ENCODE data around the gene MYO18A.
A peak's percentile ranks its signal among the peaks of the same experiment; 100 is the strongest.

MYO18A gene

GRCh38 chr17:29120433-29120832, 59.8 kb downstream of the MYO18A start:
- DNase-seq = no peak

DNA sequence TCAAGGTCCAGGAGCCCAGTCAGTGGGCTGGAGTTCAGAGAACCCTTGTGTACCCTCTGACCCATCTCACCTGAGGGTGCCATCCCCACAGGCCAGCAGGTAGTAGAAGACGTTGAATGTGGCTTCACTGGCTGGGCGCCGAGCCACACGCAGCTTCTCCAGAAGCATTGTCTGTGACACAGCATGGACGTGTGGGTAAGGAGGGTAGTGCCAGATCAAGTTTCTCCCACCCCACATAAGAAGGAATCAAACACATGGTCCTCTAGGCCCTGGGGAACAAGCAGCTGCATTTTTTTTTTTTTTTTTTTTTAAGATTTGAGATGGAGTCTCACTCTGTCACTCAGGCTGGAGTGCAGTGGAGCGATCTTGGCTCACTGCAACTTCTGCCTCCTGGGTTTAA, 60.9 kb downstream of the MYO18A start:
- no peak for DNase-seq

DNA sequence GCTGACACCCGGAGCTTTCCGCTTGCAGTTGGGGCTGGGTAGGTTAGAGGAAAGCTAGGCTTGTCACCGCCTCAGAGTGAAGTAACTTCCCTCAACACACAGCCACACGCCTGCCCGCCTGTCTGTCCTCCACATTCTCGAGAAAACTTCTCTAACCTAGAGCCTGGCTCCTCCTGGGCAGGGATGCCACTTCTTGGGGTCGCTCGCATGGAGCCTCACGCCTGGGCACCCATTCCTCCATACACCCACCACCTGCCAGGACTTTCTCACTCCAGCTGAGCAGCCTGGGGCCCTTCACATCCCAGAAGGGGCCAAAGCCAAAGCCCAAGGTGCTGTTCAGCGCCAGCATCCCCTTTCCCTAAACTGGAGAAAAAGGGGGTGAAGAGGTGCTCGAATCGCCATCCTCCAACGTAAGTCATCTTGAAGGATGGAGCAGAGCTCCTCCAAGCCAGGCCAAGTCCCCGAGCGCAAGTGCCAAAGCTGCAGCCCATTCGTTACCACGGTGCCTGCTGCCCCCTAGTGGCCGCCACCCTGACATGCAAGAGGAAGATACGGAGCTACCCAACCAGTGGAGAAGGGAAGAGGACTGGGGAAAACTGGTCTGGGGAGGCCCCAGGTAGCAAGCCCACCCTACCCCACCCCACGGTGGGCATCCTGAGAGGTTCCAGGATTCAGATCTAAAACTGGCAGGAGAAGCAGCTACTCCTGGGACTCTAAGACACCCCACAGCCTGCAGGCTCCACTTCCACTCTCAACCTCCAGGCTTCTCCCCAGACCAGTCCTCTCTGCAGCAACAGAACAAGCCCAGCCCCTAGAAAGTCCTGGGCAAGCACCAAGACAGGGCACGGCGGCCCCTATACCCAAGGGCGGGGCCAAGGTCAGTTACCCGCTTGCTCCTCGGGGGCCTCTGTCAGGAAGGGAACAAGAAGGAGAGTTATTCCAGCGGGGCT, 63.1 kb downstream of the MYO18A start:
- peak; percentile 67 for DNase-seq

GRCh38 chr17:29115961-29116803, 64.0 kb downstream of the MYO18A start:
- DNase-seq = peak; percentile 68

GRCh38 chr17:29115435-29115834, 64.8 kb downstream of the MYO18A start:
- no peak for DNase-seq

GRCh38 chr17:29114141-29114540, 66.1 kb downstream of the MYO18A start:
- no peak for DNase-seq

GRCh38 chr17:29113334-29113733, 66.9 kb downstream of the MYO18A start:
- DNase-seq = no peak

- no peak for DNase-seq
These were observed 67.4 kb downstream of the MYO18A start for GRCh38 chr17:29112771-29113295.

DNA sequence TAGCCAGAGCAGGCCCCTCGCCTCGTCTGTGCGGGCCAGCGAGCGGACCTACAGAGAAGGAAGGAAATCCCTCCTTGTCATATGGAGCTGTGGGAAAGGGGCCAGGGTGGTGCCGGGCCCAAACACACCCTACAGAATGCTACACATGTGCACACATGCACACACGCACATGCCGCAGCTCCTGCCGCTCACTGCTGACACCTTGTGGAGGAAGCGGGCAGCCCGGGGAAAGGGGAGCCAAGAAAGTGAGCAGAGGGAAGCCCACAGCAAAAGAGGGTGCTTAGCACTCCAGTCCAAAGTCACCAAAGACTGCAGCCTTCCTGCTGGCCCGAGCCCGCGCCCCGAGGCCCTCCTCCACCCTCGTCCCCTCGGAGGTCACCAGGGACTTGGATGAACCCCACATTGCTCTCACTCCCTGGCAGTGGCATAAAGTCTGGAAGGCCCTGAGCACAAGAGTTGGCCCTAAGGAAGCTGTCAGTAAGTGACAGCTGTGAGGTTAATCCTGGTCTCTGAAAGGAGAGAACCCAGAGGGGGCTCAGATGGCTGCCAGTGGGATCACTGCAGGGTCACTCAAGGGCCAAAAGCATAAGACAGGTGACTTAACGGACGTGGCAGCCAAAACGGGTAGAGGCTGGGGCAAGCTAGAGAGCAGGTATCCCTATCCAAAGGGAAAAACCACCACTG, 68.2 kb downstream of the MYO18A start:
- peak; percentile 69 for DNase-seq

- DNase-seq = no peak
These were observed 69.8 kb downstream of the MYO18A start for GRCh38 chr17:29110372-29110757.

GRCh38 chr17:29109477-29110371, 70.5 kb downstream of the MYO18A start:
- no peak for DNase-seq

GRCh38 chr17:29108823-29109476, 71.2 kb downstream of the MYO18A start:
- no peak for DNase-seq

DNA sequence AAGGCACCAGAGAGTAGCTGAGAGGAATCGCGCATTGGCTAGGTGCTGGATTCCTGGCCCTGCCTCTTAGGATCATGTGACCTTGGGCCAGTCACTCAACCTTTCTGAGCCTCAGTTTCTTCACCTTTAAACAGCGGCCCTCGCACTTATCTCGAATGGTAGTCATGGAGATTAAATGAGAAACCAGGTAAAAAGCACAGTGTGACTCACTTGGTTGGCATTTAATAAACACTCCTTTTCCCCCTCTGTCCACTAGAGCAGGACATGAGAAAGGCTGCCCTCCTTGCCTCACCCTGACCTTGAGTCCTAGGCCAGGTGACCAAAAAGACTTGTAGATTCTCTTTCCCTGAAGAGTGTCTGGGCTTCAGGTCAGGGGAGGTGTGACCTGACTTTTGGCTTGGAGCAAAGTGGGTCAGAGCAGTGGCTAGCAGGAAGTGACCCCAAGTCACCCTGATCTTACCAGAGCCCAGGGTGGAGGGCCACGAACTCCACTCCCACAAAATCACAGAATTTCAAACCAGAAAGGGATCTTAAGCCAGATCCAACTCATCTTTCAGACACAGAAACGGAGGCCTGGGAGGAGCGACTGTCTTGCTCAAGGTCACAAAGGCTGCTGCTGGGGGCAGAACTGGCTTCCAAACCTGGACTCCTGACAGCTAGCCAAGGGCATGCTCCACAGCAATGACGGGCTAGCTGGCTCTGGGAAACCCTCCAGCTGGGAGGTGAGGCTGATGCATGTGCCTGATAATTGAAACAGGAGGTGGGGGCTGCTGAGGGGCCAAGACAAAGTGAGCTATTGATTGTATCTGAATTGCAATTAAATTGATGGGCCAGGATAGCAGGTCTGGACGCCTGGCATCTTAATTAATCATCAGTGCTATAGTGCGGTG, 72.0 kb downstream of the MYO18A start:
- DNase-seq = no peak

GRCh38 chr17:29107084-29107483, 73.1 kb downstream of the MYO18A start:
- no peak for DNase-seq

GRCh38 chr17:29103341-29103740, 76.9 kb downstream of the MYO18A start:
- DNase-seq = no peak

- no peak for DNase-seq
These were observed 77.4 kb downstream of the MYO18A start for GRCh38 chr17:29102741-29103181.

- DNase-seq = no peak
These were observed 78.2 kb downstream of the MYO18A start for GRCh38 chr17:29102046-29102445.

- DNase-seq = no peak
These were observed 79.9 kb downstream of the MYO18A start for GRCh38 chr17:29100296-29100695.

DNA sequence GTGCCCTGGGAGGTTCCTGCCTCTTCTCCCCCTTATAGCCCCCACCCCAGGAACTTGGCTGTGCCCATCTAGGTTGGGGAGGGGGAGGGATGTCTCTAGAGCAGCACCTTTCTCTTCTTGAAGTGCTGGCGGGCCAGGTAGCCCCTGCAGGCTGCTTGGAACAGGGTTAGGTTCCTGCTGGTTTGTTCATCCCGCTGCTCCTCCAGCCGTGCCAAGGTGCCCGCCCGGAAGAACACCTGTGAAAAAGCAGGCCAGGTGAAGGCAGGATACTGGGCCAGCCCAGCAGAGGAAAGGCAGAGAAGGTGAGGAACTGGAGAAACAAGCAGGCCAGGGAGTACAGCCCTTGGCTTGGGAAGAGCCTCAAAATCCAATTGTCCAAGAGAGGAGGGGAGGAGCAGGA, 80.7 kb downstream of the MYO18A start:
- DNase-seq = no peak

DNA sequence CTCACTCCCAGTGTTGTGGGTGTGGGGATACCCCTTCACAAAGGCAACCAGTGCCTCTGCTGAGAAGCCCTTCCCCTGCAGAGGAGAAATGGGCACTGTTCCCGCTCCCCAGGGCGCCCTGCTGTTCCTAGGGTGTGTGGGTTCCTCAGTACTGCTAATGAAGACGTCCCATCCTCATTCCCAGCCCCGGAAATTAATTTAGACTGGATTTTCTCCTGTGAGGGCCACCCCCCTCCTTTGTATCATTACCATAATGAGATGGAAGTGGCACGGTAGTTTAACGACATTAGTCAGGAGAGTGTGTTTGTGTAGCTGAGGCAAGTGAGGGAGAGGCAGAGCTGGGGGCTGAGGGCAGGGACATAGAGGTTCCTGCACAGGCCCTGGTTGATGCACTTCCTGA, 84.1 kb downstream of the MYO18A start:
- DNase-seq = no peak

Data from hematopoietic multipotent progenitor cell treated with erythropoietin and hydrocortisone succinate and interleukin-3 and kit ligand, for 8 days (in vitro differentiated cells).